Activated gamma-delta T cell treated with anti-CD3 and anti-CD28 coated beads, Interleukin-2, amount 50 U/mL, for 16 hours (primary cell): ENCODE results near the gene PFKFB4.
"Not testable (repeated sequence)": the region's sequence is repeated elsewhere in the genome, so short reads cannot be mapped to it uniquely, and the experiment has no call there.

Experiments used
- DNase-seq: peaks from one replicate; pipeline ENCODE4 v3.0.0-alpha.2; 2020; ENCODE audit warnings: low read depth

Gene PFKFB4

GRCh38 chr3:48558493-48559134 lies 2.0 kb upstream of the PFKFB4 start:
- no peak for DNase-seq

GRCh38 chr3:48555949-48556795 lies 431 bp downstream of the PFKFB4 start:
- DNase-seq = no peak

- DNase-seq = no peak
These were observed 1.2 kb downstream of the PFKFB4 start for GRCh38 chr3:48555231-48555948.

GRCh38 chr3:48553886-48554845 lies 2.4 kb downstream of the PFKFB4 start:
- DNase-seq = no peak

- DNase-seq = no peak
These were observed 3.2 kb downstream of the PFKFB4 start for GRCh38 chr3:48553361-48553760.

- DNase-seq = no peak
These were observed 4.3 kb downstream of the PFKFB4 start for GRCh38 chr3:48552111-48552951.

- DNase-seq = not testable (repeated sequence)
These were observed 5.0 kb downstream of the PFKFB4 start for GRCh38 chr3:48551651-48552050.

- DNase-seq = peak; percentile 79
These were observed 7.6 kb downstream of the PFKFB4 start for GRCh38 chr3:48548729-48549705.

- DNase-seq = no peak
These were observed 8.5 kb downstream of the PFKFB4 start for GRCh38 chr3:48548126-48548525.

- no peak for DNase-seq
These were observed 10.3 kb downstream of the PFKFB4 start for GRCh38 chr3:48546203-48546829.

GRCh38 chr3:48544141-48544540 lies 12.5 kb downstream of the PFKFB4 start:
- DNase-seq = no peak

- no peak for DNase-seq
These were observed 13.2 kb downstream of the PFKFB4 start for GRCh38 chr3:48543271-48543866.

GRCh38 chr3:48538451-48538850 lies 18.2 kb downstream of the PFKFB4 start:
- DNase-seq = no peak

GRCh38 chr3:48536785-48537184 lies 19.8 kb downstream of the PFKFB4 start:
- no peak for DNase-seq

- DNase-seq = no peak
These were observed 20.5 kb downstream of the PFKFB4 start for GRCh38 chr3:48536116-48536515.

- no peak for DNase-seq
These were observed 21.0 kb downstream of the PFKFB4 start for GRCh38 chr3:48535578-48535977.

- no peak for DNase-seq
These were observed 23.6 kb downstream of the PFKFB4 start for GRCh38 chr3:48532977-48533337.

- DNase-seq = no peak
These were observed 24.2 kb downstream of the PFKFB4 start for GRCh38 chr3:48532271-48532976.
